Amniotic stem cell (primary cell): ENCODE measurements around the gene IFI27L2.

Experiments
- DNase-seq: peaks from one replicate; lab custom pipeline; 2025; lab: John Stamatoyannopoulos, UW

The IFI27L2 gene

GRCh38 chr14:94100847-94101246, 28.6 kb downstream of the IFI27L2 start:
- DNase-seq = peak; percentile 75

DNA sequence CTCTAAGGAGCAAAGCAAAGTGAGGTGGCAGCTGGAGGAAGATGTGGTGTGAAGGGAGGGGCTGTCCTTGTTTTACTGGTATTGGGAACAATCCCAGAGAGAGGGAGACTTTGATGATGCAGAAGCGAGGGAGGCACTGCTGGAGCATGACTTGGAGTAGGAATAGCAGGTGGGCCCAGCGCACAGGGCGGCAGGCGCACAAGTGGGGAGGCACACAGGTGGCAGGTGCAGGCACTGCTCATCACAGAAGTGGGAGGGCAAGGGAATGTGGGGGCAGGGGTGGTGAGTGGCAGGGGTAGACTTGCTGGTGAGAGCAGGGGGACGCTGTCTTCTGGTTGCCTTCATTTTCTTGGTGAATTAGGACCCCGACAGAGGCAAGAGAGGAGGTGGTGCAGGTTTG, 30.4 kb downstream of the IFI27L2 start:
- DNase-seq = no peak

GRCh38 chr14:94098326-94098992, 30.9 kb downstream of the IFI27L2 start:
- DNase-seq = no peak

- DNase-seq = no peak
Measured at GRCh38 chr14:94097091-94097490, 32.3 kb downstream of the IFI27L2 start.

- DNase-seq = no peak
Measured at GRCh38 chr14:94093418-94093817, 36.0 kb downstream of the IFI27L2 start.

GRCh38 chr14:94089479-94089878, 39.9 kb downstream of the IFI27L2 start:
- no peak for DNase-seq

DNA sequence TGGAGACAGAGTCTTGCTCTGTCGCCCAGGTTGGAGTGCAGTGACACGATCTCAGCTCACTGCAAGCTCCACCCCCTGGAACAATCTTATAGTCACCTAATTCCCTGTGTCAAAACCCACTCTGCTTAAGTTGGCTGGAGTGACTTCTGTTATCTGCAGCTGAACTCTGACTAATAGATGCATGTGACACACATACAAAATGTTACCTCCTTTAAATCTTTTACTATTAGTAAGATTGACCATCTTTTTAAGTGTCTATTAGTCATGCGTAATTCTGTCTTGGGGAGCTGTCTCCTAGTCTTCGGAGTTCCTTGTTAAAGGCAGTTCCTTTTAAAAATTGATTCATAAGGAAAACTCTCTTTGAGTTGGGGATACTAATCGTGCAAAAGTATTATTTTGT, 40.9 kb downstream of the IFI27L2 start:
- no peak for DNase-seq

GRCh38 chr14:94087891-94088290, 41.5 kb downstream of the IFI27L2 start:
- no peak for DNase-seq

DNA sequence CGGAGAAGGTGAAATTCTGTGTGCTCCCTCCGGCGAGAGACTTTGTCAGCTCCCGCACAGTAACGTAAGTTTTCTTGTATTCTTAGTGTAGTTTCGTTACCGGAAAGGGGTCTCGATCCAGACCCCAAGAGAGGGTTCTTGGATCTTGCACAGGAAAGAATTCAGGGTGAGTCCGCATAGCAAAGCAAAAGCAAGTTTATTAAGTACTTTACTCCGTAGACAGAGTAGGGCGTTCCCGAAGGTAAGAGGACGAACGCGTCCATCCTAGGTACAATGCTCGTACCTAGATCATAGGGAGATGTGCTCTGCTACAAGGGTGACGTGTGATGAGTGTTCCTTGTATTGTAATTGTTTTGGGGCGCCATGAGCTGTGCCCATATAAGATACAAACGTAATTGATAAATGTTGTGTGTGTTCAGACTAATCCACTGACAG, 48.0 kb downstream of the IFI27L2 start:
- no peak for DNase-seq

GRCh38 chr14:94080621-94081385, 48.6 kb downstream of the IFI27L2 start, which contains the start of the genes DDX24 and IFI27L1:
TSS of gene DDX24 (minus strand) at chr14:94081202. CDS start at chr14:94079742, 1,460 bp downstream.
TSS of gene IFI27L1 (plus strand) at chr14:94081310. CDS start at chr14:94096938, 15,628 bp downstream.
- peak; percentile 87 for DNase-seq

DNA sequence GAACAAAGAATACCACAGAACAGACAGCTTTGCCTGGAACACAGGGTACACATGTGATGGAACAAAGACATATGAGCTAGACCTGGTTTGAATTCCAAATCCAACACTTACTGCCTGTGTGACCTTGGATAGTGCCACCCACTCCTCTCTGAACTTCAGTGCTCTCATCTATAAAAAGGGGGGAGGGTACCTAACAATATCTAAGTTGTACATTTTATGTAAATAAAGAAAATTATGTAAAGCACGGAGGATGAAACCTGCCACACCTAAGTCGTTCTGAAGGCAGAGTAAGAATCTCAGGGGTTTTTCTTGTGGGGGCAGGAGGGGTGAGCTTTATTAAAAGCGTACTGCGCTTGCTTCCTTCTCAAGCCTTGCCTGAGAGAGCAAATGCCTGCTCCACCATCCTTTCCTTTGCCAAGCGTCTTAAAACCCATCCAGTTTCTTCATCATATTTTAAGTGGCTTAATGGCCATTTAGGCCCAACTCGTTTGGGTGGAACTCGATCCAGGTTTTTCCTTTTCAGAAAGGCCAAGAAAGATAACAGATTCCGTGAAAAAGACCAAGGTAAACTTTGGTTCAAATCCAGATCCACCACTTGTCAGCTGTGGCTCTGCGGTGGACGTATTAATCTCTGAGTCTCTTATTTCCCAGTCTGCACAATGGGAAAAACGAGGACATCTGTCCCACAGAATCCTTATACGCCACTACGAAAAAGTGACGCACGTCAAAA, 49.3 kb downstream of the IFI27L2 start:
- DNase-seq = peak; percentile 16

DNA sequence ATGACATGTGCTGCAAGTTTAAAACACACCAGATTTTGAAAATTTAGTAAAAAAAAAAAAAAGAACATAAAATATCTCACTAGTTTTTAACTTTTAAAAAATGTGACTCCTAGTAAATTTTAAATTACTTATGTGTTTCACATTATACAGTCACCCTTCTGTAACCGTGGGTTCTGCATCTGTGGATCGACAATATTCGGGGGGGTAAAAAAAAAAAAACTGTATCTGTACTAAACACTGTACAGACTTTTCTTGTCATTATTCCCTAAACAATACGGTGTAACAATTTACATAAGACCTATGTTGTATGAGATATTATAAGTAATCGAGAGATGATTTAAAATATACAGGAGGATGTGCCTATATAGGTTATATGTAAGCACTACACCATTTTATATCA, 51.6 kb downstream of the IFI27L2 start:
- DNase-seq = no peak
